Heart left ventricle (tissue), 16 donors: ENCODE measurements around the gene RGS5. TPM values are rescaled to one million over a fixed set of nuclear protein-coding genes. Genes with fewer than 3 reads are reported as not detected.

Source experiments
- ATAC-seq, 4 donors: fragments of 200-7000 bp; cut with Tn5 transposase; one replicate each; pipeline ENCODE4 v1.9.1; 2020 to 2022; ENCODE audit warnings: moderate library complexity in 4 of 4, mild to moderate bottlenecking in 3 of 4, moderate number of reproducible peaks in 1 of 4
- DNase-seq, 5 donors: peaks; one replicate each; pipeline ENCODE4 v3.0.0-alpha.2; 2020
- H3K27ac ChIP-seq, 12 donors: fragments of 200-600 bp; sonication (generic) in 4 of 12; one replicate each; pipeline versions ENCODE4 v1.5.0 to v1.8.0; 2016 to 2022; ENCODE audit warnings: mild to moderate bottlenecking in 2 of 12
- H3K27me3 ChIP-seq, 9 donors: fragments of 200-600 bp; sonication (generic) in 2 of 9; one replicate each; pipeline versions ENCODE4 v1.5.1 to v1.8.0; 2016 to 2022; ENCODE audit warnings: mild to moderate bottlenecking in 3 of 9
- H3K36me3 ChIP-seq, 9 donors: fragments of 200-600 bp; sonication (generic) in 2 of 9; one replicate each; pipeline versions ENCODE4 v1.5.0 to v1.8.0; 2018 to 2022; ENCODE audit warnings: mild to moderate bottlenecking in 2 of 9
- H3K4me1 ChIP-seq, 12 donors: fragments of 200-600 bp; sonication (generic) in 4 of 12; one replicate each; pipeline versions ENCODE4 v1.5.0 to v1.8.0; 2016 to 2022; ENCODE audit warnings: mild to moderate bottlenecking in 3 of 12
- H3K4me3 ChIP-seq, 12 donors: fragments of 200-600 bp; sonication (generic) in 4 of 12; one replicate each; pipeline versions ENCODE4 v1.5.0 to v1.8.0; 2017 to 2022; ENCODE audit warnings: mild to moderate bottlenecking in 9 of 12, moderate library complexity in 4 of 12
- H3K9me3 ChIP-seq, 12 donors: fragments of 200-600 bp; sonication (generic) in 4 of 12; one replicate each; pipeline versions ENCODE4 v1.5.0 to v1.8.0; 2016 to 2022; ENCODE audit warnings: mild to moderate bottlenecking in 1 of 12
- CTCF ChIP-seq, 12 donors: fragments of 200-600 bp; sonication (generic) in 4 of 12; IDR thresholded peaks; one replicate each; pipeline versions ENCODE4 v1.5.0 to v1.8.0; 2018 to 2022; ENCODE audit warnings: antibody characterized with exemption in 12 of 12, mild to moderate bottlenecking in 5 of 12
- POLR2A ChIP-seq, 2 donors: fragments of 450-650 bp; IDR thresholded peaks; one replicate each; pipeline ENCODE4 v1.6.1; 2017; ENCODE audit warnings: antibody characterized with exemption in 2 of 2, mild to moderate bottlenecking in 2 of 2, moderate library complexity in 2 of 2
- WGBS, 4 donors: extraction: QIAGEN DNeasy Blood & Tissue Kit in 2 of 4; methylation state at CpG; one replicate each; pipeline versions ENCODE4 v1.1.5 to v1.1.7; 2013 to 2018; 5-methylcytosine and 5-hydroxymethylcytosine counted together
- intact Hi-C, 10 donors: fragments of 100-400 bp; cut with DNase I; formaldehyde crosslinking; loops; one replicate each; pipeline versions ENCODE4 v1.11.1 to v1.14.2; 2022
- polyA plus RNA-seq, 2 donors: library from polyadenylated mRNA; stranded (reverse); fragments of 200-250 nt; gene quantifications; one replicate each; pipeline ENCODE4 v1.2.3, GENCODE V29; 2013
- total RNA-seq, 9 donors: library from RNA; depleted of rRNA in 2 of 9; stranded (reverse); fragments of >200 nt in 2 of 9; fragmentation: NEBNext Ultra II Directional in 3 of 9; extraction: Animal tissue kit (Norgen Biotek cat#: 25700) in 3 of 9; gene quantifications; one replicate each; pipeline versions ENCODE4 v1.1.0 to v1.2.4, GENCODE V29; 2016 to 2023
- donor health status: ischemic (EF 13 %, LVEDD 7.1; RV severe dilation, severe dysfunction).
- donor health status: healthy with polysubstance abuse.
- donor health status: DM: no; HTN: yes; CAD: no.
- donor health status: DM: no; HTN: no; CAD: no.
- donor health status: ischemic (EF 25% LVEDD 6.9; RV normal size, moderate dysfunction).
- donor health status: ischemic (EF 25% LVEDD 5.7; RV mildly dilated, moderate dysfunction).
- donor health status: healthy.
- donor health status: DM: yes; HTN: yes; CAD: no.
- donor health status: ischemic (EF 35%, LVEDD 5.7; RV mildly dilated, moderate dysfunction).
- donor health status: nonischemic (EF 11% LVEDD 7.7; RV severe dilation, severe dysfunction).
- donor health status: DM: yes; HTN: yes; CAD: no.
- donor health status: PGD.
- donor health status: ischemic (EF 29% LVEDD 5.4; RV normal size, mild dysfunction).
- donor health status: nonischemic (EF 23%, LVEDD 6.1; RV moderate dilation, normal function).

The RGS5 gene
- total and polyA plus RNA-seq, 11 donors: 63.3 to 439 (median 199) TPM

GRCh38 chr1:163142152-163142551 is 60.6 kb downstream of the RGS5 start:
- Histone ChIP-seq H3K4me1 (peaks cover 0 to 17% (median 1%) of the 10 kb centered on the region in 12 donors), H3K4me3 (no peak overlapping the region), H3K9me3 (no peaks in the 10 kb centered on the region), H3K27me3 (no peaks in the 10 kb centered on the region), H3K36me3 (peaks cover 0 to 8% (median 0%) of the 10 kb centered on the region in 9 donors), H3K27ac (no peak overlapping the region)
- WGBS, 4 donors: 87 to 92% (median 91%) methylated on average over 2 of the region's 2 CpGs
- DNase-seq (no peak), ATAC-seq (no peak)
- intact Hi-C loops: no loop called here
- TF ChIP-seq CTCF (IDR thresholded peaks at IDR 0.05) (no peak), POLR2A (IDR thresholded peaks at IDR 0.05) (no peak)

GRCh38 chr1:163141556-163141955 is 61.2 kb downstream of the RGS5 start:
- Histone ChIP-seq H3K9me3 (peaks cover 0 to 3% (median 0%) of the 10 kb centered on the region in 12 donors), H3K27me3 (no peaks in the 10 kb centered on the region), H3K4me1 (peaks cover 0 to 13% (median 0%) of the 10 kb centered on the region in 12 donors), H3K36me3 (peaks cover 0 to 8% (median 0%) of the 10 kb centered on the region in 9 donors), H3K4me3 (no peak overlapping the region), H3K27ac (no peak overlapping the region)
- ATAC-seq (no peak), DNase-seq (no peak)
- intact Hi-C loops: no loop called here
- TF ChIP-seq CTCF (IDR thresholded peaks at IDR 0.05) (no peak), POLR2A (IDR thresholded peaks at IDR 0.05) (no peak)
- WGBS, 4 donors: 83 to 86% (median 84%) methylated on average over 1 of the region's 1 CpG

GRCh38 chr1:163137556-163138265 is 65.0 kb downstream of the RGS5 start:
- no peak overlapping the region for H3K27ac ChIP-seq
- H3K36me3 ChIP-seq: no peaks in the 10 kb centered on the region
- no peak for ATAC-seq
- intact Hi-C loops: no loop called here
- no peaks in the 10 kb centered on the region for H3K4me1 ChIP-seq
- H3K27me3 ChIP-seq: no peaks in the 10 kb centered on the region
- DNase-seq: no peak
- H3K4me3 ChIP-seq: no peak overlapping the region
- TF ChIP-seq POLR2A (IDR thresholded peaks at IDR 0.05): no peak
- TF ChIP-seq CTCF (IDR thresholded peaks at IDR 0.05): no peak
- H3K9me3 ChIP-seq: peaks cover 0 to 6% (median 0%) of the 10 kb centered on the region in 12 donors
- WGBS, 4 donors: 78 to 85% (median 82%) methylated on average over 3 of the region's 3 CpGs

GRCh38 chr1:163131981-163132380 is 70.7 kb downstream of the RGS5 start:
- no peak for TF ChIP-seq POLR2A (IDR thresholded peaks at IDR 0.05)
- no peak for TF ChIP-seq CTCF (IDR thresholded peaks at IDR 0.05)
- Histone ChIP-seq H3K36me3 (no peaks in the 10 kb centered on the region), H3K27me3 (no peaks in the 10 kb centered on the region), H3K4me1 (peaks cover 0 to 18% (median 0%) of the 10 kb centered on the region in 12 donors), H3K27ac (peak overlapping the region in 1 of 12 donors; percentile 59), H3K4me3 (no peak overlapping the region), H3K9me3 (peaks cover 0 to 6% (median 0%) of the 10 kb centered on the region in 12 donors)
- WGBS, 4 donors: 79 to 91% (median 87%) methylated on average over 2 of the region's 2 CpGs
- DNase-seq (peak in 1 of 5 donors; percentile 22), ATAC-seq (no peak)
- intact Hi-C loops: no loop called here
